Measurements from ENCODE around the gene LBX1. TPM values are rescaled to one million over a fixed set of nuclear protein-coding genes. Genes with fewer than 3 reads are reported as not detected.

Gene LBX1
- total RNA-seq, 1 donor from 2014 or later: not detected

DNA sequence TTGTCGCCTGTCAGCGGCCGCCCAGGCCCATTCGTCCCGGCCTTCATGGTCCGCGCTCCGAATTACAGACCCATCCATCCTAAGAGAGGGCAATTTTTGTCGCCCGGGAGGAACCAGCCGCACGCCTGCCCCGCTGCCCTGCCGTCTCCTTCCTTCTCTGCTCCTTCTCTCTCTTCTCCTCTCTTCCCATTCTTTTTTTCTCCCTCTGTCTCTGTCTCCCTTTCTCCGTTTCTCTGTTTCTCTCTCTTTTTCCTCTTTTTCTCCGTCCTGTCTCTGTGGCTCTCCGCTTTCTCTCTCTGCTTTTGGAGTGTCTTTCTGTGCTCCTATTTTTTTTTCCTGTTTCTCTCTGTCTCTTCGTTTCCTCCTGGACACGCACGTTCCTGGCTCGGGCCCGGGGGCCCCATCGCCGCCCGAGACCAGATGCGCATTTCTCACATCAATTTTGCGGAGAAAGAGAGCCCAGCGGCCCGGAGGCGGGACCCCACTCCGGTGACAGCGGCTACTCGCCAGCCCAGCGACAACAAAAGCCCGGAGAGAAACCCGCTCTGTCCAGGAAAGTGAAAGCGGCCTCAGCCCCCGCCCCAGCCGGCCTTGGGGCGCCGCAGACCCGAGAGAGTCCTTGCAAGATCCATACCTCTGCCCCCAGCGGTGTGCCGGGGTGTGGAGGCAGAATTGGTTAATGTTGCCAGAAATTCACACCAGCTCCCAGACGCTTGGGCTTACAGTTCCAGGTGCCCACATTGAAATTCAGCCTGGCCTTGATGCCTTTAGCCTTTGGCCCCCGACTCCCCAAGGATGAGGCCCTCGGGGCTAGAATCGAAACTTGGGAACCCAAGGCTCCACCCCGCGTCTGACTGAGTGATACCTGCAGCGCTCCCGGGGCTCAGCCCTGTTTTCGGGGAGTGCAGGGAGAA lies 4.1 kb downstream of the LBX1 start:
- no peak for DNase-seq

DNA sequence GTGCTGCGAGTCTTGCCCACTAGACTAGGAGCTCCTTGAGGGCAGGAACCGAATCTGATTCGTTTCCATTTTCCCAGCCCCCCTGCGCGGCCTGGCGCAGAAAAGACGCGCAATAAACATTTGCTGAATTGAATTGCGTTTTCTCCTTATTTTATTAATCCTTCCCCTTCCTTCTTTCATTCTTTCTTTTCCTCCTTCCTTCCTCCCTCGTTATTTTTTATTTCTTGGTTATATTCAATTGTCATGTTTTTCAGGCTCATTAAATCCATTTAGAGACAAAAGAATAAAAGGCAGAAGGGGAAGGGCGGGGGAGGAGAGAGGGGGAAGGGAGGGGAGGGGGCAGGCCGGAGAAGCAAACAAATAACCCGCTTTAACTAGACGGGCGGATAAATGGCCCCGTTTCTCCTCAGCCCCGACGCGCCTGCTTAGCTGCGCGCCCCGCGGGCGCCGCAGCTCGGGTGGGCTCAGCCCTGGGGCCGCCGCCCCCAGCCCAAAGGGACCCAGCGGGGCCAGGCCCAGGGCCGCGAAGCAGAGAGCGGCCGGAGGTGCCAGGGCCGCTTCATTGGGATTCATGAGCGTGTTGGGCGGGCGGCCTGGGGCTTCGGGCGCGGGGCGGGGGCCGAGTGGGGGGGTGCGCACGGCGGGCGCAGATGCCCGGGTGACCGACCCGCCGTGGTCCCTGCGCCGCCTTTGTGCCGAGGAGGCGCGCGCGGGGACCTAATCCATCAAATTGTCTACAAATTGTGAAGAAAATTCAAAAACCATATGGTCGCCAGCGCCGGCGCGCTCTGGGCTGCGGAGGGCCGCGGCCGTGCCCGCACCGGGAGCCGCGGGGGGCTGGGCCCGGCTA lies 5.0 kb downstream of the LBX1 start:
- DNase-seq: no peak

DNA sequence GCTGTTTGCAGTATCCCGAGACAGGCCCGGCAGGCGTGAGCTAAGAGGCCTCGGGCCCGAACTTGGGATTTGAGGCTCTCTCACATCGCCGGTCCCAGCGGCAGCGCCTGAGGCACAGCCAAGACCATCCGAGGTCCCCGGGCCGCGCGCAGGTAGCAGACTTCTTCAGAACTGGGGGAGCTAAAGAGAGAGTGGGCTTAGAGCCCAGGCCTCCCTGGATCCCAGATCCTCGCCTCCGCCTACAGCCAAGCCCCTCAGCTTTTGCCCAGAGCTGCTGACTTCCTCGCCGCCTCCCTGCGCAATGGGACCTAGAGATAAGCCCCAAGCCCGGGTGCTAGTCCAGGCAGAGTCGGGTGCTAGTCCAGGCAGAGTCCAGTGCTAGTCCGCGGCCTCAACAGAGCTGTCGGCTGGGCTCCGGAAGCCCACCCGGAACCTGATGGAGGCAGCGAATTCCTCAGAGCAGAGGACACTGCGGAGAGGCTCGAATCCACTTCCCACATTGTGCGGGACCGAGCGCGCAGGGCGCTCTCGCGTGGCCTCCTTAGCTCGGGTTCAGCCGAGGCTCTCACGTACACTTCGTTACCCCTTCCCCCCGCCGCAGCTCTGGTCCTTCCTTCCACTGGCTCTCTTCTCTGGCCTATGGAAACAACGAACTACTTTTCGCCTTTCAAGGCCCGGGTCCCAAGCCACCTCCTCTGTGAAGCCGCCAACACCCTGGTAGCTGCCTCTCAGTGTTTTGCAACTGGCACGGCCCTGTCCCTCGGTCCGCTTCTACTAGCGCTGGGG lies 5.8 kb downstream of the LBX1 start:
- DNase-seq: peak; percentile 17

DNA sequence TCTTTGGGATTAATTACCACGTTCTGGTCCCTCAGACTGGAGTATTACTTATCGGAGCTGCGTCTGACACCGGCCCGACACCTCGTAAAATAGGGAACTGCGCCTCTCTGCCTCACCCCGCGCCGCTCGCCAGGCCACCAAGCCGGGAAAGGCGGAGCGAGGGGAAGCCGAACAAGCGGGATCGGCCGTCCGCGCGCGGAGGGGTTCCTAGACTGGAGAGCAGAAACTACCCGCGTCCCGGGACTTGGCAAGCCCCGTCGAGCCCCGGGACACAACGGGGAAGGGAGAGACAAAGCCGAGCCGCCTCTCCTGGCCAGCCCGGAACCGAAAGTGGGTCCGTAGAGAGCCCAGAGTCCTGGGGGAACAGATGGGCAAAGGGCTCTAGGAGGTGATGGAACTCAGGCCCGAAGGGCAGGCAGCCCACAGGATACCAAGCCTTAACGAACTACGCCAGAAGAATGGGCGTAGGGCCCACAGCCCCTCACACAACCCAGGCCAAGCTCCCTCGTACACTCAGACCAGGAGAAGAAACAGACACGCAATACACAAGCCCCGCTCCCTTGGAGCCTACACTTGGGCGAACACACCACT lies 6.5 kb downstream of the LBX1 start:
- peak; percentile 26 for DNase-seq

DNA sequence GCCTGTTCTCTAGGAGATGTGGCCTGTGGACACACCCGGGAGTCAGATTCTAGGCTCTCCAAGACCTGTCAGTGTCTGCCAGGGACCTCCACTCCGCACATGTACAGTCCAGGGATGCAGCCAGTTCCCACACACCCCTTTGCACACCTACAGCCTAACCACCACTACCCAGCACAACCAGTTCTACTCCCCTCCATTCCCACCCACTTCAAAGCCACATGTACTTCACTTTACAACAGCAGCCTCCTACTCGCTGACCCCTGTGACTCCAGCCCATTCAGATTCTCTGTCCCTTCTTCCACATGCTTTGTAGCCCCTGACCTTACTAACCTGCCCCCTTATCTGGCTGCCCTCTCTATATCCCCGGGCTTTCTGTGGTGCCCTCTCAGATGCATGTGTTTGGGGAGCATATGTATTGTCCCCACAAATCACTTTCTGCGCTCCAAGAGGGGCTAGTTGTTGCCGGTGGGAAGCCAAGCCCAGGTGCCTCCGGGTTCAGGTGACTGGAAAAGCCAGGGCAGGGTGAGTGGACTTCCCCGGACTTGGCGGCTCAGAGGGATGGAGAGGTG lies 7.2 kb downstream of the LBX1 start:
- DNase-seq: no peak

DNA sequence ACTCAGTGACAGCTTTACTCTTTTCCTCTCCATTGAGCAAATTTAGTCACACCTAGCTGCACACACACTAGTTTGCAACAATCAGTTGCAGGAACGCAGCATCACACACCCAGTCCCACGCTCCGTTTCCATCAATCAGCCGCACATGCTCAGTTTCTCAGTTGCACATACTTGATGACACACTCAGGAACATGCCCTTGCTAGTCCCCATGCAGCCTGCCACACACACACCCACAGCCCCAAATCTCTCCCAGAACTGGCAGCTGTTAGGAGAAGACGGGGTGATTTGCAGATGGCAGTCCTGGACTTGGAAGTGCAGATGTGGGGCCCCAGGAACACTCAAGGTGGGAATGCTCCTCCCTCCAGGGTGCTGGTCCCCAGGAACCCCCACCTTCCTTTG lies 7.7 kb downstream of the LBX1 start:
- DNase-seq: no peak

DNA sequence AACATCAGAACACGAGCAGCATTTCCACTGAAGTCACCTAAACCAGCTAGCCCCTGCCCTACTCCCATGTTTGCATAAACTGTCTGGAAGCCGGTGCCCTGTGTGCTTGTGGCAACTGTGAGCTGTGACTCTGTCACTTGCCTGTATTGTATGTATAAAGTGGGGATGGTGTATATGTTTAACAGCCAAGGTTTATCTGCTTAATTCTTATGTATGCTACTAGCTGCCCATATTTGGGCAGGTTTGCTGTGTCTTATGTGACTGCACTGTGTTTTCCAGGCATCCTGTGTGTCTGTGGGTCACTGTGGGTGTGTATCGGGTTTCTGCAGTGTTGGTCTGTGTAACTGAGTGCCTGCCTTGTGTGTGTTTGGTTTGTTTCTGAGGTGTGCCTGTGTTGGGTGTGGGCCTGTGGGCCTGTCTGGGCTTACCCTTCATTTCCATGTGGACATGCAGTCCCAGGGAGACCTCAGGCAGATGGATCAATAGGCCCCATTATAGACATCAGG lies 9.3 kb downstream of the LBX1 start:
- no peak for DNase-seq

DNA sequence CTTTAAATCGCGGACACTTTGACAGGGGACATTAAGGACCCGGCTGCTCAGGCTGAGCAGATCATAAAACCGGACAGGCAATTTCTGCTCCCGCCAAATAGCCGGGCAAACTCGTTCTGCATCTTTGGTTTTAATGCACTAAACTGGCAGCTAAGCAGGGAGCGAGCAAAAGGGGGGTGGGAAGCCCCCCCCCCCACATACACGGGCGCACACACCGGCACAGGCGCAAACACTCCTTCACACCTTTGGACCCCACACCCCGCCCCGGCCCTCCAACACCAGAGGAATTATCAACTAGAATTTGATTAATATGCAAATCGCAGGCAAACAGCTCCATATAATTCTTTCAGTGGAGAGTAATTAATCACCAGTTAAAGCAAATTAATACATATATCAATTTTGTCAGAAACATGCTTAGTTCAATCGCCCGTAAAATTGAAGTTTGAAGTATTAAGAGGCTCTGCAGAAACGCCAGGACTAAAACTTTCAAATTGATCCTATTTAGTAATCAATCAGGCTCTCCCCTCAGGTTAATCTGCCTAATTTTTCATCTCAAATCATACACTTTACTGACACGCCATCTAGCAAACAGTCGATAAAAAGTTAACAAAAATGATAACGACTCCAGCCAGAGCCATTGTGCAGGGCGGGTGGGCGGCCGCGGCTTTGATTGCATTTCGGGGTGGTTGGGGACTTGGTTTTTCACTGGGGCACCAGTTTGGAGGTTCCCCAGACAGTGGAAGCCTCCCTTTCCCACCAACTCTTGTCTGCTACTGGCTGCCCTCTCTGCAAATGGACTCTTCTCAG lies 9.9 kb downstream of the LBX1 start:
- DNase-seq: no peak

DNA sequence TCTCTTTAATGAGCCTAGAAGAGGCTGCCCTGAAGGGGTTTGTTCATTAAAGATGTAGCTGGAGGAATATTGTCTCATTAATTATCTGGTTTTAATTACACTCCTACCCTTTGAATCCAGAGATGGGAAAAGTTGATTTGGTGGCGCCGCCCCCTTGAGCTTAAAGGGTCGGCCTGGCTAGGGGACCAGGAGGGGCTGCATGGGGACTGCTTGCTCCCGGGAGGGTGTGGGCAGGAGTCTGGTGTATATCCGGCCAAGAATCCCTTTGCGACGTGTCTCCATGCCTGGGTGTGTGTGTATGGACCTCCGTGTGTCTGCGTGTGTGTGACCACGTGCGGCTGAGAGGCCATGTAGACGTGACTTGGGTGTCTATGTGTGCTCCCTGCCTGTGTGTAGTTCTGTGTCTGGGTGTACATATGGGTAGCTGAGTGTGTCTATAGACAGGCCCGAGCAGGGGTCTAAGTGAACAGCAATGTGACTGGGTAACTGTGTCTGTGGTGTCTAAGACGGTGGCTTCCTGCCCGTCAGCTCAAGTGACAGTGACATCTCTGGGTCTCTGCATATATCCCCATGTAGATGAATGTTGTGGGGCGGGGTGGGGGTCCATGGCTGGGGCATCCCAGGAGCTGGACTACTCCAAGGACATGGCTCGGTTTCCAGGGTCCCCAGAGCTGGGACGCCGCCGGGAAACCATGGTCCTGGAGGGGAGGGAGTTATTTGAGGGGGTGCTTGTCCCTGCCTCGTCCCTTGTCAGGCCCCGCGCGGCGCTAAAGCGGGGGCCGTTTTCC lies 10.7 kb downstream of the LBX1 start:
- no peak for DNase-seq

DNA sequence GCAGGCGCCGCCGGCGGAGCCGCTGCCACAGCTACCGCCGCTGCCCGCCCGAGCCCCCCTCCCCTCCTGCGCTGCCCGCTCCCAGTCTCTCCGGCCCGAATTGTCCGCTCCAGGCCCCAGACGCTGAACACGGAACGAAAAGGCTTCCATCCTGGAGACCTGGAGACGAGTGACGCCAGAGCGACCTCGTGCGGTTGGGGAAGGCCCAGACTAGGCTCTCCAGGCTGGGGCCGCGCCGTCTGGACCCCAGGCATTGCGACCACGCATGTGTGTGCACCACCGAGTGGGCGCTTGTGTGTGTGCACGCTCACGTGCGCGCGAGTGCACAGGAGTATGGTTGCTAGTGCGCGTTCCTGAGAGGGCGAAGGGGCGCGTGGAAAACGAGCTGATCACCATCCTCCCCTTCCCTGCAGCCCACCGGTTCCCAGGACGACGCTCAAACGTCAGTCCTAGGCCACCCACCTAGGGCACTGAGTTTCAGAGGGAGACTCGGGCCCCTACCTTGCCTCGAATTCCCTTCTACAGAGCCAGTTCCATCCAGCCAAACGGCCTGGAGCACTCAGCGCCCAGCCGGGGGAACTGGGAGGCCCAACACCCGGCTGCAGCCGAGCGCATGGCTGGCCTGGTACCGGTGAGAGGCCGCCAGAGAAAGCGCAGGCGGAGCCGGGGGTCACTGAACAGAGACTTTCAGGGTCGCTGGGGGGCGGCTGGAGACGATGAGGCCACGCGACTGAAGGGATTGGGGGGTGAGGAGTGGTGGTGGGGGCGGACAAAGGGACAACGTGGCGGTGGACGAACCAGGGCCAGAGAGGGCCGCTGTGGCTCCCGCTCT lies 11.6 kb downstream of the LBX1 start:
- DNase-seq: peak; percentile 69

DNA sequence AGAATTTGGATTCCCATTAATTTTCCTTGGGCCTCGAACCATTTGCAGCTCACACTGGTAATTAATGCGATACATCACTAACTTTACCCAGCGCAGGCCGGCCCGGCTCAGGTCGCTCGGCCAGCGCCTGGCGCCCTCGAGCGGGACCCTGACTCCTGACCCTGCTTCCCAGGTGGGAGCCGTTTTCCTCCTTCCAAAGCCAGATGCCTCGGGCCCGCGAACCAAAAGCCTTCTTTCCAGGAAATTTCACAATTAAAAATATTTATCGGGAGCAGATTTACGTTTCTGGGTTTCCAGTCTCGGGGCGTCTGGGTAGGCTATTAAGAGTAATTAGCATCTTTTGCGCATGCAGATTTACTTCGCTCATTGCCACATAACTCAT lies 12.2 kb downstream of the LBX1 start:
- no peak for DNase-seq

DNA sequence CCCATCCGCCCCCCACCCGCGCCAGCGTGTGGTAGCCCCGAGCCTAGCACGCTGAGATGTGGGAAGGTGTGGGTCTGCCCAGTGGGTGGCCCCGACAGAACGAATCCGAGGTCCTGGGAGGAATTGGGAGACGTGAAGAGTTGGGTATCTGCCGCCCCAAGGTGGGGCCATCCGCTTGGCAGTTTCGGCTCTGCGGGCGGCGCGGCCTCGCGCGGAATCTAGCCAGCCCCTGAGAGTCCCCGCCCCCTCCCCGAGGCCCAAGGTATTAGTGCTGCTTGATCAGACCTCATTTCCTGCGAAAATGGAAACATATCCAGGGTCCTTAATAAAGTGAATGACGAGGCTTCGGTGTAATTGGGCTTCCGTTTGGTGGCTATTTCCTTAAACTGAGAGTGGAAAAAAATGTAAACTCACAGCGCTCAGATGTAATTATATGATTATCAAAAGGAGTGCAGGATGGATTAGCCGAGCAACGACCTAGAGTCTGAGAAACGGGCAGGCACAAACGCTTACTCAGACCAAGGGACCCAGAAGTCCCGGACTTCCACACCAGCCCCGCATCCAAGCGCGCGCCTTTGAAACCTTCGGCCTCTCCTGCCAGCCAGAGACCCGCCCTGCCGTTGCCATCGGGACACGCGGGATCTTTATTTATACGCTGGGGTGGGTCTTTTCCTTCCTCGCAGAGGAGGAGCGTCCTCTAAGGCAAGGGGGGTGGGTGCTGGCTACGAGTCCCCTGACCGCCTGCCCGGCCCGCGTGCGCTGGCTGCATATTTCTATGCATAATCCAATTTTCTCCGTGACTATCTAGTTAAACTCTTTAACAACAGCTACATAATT lies 12.8 kb downstream of the LBX1 start:
- no peak for DNase-seq

DNA sequence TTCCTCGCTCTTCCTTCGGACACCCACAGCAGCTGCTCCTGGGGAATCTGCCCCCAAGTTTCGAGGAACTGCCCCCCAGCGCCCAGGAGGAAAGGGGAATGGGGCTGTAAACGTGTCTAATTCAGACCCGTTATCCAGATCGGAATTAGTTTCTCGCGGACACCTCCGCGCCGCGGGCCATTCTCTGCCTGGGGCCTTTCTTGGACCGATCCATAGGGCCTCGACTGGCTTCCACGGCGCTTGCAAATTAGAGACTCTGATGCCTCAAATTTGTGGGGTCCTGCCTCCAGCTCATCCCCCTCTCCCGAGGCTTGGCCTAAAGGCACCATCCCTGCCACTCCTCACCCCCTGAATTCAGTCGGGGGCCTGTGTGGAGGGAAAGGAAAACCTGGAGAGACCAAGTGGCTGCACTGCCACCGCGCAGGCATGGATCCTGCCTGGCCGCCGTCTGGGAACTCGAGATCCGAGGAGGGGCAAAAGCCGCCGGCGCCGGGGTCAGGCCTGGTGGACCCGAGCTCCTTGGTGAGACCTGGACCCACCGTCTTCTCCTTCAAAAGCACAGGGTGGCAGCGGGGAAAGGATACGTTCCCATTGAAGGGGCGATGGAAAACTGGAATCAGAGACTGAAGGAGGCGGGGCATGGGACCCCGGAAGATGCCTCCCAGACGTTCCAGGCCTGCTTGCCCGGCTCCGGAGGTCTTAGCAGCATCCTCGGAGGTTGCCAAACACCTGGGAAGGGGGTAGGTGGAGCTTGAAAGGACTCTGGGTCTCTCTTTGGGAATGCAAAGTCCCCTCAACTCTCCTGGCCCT lies 13.7 kb downstream of the LBX1 start:
- DNase-seq: no peak

DNA sequence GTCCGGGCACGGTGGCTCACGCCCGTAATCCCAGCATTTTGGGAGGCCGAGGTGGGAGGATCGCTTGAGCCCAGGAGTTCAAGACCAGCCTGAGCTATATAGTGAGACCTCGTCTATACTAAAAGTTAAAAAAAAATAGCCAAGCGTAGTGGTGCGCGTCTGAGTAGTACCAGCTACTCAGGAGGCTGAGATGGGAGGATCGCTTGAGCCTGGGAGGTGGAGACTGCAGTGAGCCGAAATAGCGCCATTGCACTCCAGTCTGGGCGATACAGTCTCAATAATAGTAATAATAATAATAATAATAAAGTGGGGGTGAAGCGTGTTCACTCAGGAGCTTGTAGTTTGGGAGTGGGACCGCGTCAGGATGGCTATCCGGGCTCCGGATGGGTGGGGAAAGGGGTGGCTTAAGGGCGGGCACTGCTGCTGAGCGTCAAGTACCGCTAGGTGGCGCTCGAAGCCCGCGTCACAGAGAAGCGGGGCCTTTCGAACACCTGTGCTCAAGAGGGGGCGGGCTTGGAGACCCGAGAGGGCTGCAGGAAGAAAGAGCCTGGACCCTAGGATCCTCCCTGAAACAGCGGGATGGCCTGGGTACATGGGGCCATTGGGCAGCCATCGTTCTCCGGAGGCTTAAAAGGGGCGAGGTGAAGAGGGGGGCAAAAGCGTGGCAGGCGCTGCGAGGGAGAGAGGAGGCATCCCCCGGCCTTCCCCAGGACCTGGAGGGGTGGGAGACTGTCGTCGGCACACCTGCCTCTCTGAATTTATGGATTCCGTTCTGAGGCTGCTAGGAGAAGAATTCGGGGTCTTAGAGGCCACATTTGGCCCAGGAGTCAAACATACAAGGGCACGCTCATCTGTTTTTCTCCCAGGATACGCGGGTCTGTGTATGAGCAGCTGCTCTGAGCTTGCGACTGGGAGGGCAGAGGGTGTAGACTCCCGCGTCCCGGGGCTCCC lies 14.5 kb downstream of the LBX1 start:
- DNase-seq: peak; percentile 71

DNA sequence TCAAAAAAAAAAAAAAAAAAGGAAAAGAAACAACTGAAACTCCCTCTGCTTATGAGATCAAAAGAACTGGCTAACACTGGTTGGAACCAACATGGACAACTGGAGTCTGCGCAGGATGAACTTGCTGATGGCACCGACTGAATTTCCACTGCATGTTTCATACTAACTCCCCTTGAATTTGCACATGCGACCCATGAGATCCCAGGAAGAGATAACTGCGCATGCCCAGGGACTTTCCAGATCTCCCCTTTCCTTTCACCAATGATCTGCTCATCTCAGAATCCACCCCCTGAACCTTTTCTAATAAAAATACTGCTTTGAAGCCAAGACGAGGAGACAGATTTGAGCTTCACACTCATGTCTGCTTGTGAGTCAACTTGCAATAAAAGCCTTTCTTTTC lies 20.7 kb downstream of the LBX1 start:
- no peak for DNase-seq

DNA sequence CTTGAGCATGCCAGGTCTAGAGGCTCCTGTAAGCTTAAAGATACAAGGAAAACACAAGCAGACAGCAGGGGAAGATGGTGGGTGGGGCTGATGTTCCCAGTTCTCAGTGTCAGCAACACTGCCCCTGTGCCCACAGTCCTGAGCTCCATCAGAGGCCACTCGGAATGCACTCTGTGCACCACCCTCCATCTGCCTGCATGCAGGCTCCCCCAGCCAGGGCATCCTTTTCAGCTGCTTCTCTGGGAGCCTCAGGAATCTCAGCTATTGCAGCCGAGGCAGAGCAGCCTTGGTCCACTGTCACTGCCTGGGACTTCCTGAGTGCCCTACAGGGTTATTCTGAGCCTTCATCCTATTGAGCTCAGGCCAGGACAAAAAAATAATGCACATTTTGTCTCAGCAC lies 22.2 kb downstream of the LBX1 start:
- no peak for DNase-seq
